Measurements from ENCODE around the gene WDR18. TPM values are rescaled to one million over a fixed set of nuclear protein-coding genes. Genes with fewer than 3 reads are reported as not detected.

Gene WDR18
- total RNA-seq, 1 experiment from 2014 or later = 96.8 TPM

DNA sequence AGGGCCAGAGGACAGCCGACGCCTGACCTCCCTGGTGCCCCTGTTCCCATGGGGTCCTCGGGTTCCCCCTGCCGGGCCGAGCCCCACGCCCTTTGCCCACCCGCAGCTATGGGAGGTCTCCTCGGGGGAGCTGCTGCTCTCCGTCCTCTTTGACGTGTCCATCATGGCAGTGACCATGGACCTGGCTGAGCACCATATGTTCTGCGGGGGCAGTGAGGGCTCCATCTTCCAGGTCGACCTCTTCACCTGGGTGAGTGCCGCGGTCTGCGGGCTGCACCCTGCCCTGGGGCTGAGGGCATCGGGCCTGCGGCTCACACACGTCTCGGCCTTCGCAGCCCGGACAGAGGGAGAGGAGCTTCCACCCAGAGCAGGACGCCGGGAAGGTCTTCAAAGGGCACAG, 6.6 kb downstream of the WDR18 start:
- intact Hi-C loops (cut with micrococcal nuclease; ENCODE audit: unreplicated experiment) = no loop called here
- BruUV-seq (replicated peaks) = no TSS peak

DNA sequence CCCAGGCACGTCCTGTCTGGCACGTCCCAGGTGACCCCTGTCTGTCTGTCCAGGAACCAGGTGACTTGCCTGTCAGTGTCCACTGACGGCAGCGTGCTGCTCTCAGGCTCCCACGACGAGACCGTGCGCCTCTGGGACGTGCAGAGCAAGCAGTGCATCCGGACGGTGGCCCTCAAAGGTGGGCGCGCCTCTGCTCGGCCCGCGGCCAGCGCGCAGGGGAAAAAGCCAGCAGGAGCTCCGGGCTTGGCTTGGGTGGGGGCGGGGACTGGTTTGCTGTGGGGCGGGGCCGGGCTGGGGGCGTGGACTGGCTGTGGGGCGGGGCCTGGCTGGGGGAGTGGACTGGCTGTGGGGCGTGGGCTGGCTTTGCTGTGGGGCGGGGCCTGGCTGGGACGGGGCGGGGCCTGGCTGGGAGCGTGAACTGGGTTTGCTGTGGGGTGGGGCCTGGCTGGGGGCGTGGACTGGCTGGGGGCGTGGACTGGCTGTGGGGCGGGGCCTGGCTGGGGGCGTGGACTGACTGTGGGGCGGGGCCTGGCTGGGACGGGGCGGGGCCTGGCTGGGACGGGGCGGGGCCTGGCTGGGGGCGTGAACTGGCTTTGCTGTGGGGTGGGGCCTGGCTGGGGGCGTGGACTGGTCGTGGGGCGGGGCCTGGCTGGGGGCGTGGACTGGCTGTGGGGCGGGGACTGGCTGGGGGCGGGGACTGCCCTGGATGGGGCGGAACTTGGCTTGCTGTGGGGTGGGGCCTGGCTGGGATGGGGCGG, 7.2 kb downstream of the WDR18 start:
- H3K4me1 Mint-ChIP-seq (ENCODE audit: low read depth, unreplicated experiment) = no peaks in the 10 kb centered on the region
- BruUV-seq (replicated peaks) = no TSS peak
- H3K9me3 Mint-ChIP-seq (ENCODE audit: unreplicated experiment) = no peaks in the 10 kb centered on the region
- no peak overlapping the region for H3K27ac Mint-ChIP-seq (ENCODE audit: unreplicated experiment)
- peaks cover 75% of the 10 kb centered on the region for H3K36me3 Mint-ChIP-seq (ENCODE audit: insufficient read depth, unreplicated experiment)
- peaks cover 38% of the 10 kb centered on the region for H3K4me1 ChIP-seq
- H3K4me3 Mint-ChIP-seq (ENCODE audit: unreplicated experiment) = no peak overlapping the region
- H3K9me3 ChIP-seq = no peaks in the 10 kb centered on the region
- H3K36me3 ChIP-seq (ENCODE audit: control insufficient read depth, insufficient read depth, low read length) = peaks cover 4% of the 10 kb centered on the region
- TF ChIP-seq CTCF (IDR thresholded peaks at IDR 0.05; ENCODE audit: insufficient read depth in 1 of 2, low read depth in 1 of 2, low read length in 1 of 2, severe bottlenecking in 1 of 2, unreplicated experiment in 1 of 2) = no peak
- ChIA-PET CTCF (no interaction called here), POLR2A (no interaction called here)
- no peaks in the 10 kb centered on the region for H3K27me3 Mint-ChIP-seq (ENCODE audit: insufficient read depth, unreplicated experiment)
- H3K27me3 ChIP-seq (replicated peaks; ENCODE audit: control insufficient read depth, insufficient read depth, low read length) = no peaks in the 10 kb centered on the region
- no peak overlapping the region for H3K4me3 ChIP-seq (ENCODE audit: low read depth, low read length)
- intact Hi-C loops (cut with micrococcal nuclease; ENCODE audit: unreplicated experiment) = no loop called here
- DNase-seq = peak; percentile 65 to 78

More for the DNA sequence above, 6.6 kb downstream of the WDR18 start:
- DNase-seq = no peak
- Histone ChIP-seq H3K27me3 (replicated peaks; ENCODE audit: control insufficient read depth, insufficient read depth, low read length) (no peaks in the 10 kb centered on the region), H3K36me3 (ENCODE audit: control insufficient read depth, insufficient read depth, low read length) (peaks cover 4% of the 10 kb centered on the region), H3K9me3 (no peaks in the 10 kb centered on the region), H3K4me3 (ENCODE audit: low read depth, low read length) (no peak overlapping the region), H3K4me1 (peaks cover 32% of the 10 kb centered on the region)
- no peak overlapping the region for H3K27ac Mint-ChIP-seq (ENCODE audit: unreplicated experiment)
- CTCF ChIA-PET = no interaction called here
- no peaks in the 10 kb centered on the region for H3K9me3 Mint-ChIP-seq (ENCODE audit: unreplicated experiment)
- no peaks in the 10 kb centered on the region for H3K27me3 Mint-ChIP-seq (ENCODE audit: insufficient read depth, unreplicated experiment)
- POLR2A ChIA-PET = no interaction called here
- peaks cover 69% of the 10 kb centered on the region for H3K36me3 Mint-ChIP-seq (ENCODE audit: insufficient read depth, unreplicated experiment)
- no peak for TF ChIP-seq CTCF (IDR thresholded peaks at IDR 0.05; ENCODE audit: insufficient read depth in 1 of 2, low read depth in 1 of 2, low read length in 1 of 2, severe bottlenecking in 1 of 2, unreplicated experiment in 1 of 2)
- H3K4me3 Mint-ChIP-seq (ENCODE audit: unreplicated experiment) = no peak overlapping the region
- H3K4me1 Mint-ChIP-seq (ENCODE audit: low read depth, unreplicated experiment) = no peaks in the 10 kb centered on the region

DNA sequence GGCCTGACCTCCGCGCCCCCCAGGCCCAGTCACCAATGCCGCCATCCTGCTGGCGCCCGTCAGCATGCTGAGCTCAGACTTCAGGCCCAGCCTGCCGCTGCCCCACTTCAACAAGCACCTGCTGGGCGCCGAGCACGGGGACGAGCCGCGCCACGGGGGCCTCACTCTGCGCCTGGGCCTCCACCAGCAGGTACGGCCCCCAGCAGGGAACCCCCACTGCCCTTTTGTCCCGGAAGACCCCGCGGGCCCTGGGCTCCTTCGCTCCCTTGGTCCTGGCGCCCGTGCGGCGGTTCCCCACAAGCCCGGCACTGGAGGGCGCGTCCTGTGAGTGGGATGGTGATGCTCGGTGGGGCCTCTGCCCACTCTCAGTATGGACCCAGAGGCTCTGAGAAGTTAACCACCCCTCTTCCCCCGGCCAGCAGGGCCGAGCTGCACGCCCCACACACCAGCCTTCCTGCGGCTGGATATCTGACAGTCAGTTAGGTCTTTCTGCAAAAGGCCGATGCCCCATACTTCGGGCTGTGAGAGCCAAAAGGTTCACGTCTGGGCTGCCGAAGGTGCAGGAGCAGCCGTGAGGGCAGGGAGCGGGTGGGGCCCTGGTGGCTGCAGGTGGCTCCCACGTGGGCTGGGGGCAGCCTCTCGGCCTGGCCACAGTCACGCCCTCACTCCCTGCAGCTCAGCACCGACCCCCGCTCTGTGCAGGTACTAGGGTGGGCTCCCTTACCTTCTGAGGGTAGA, 8.0 kb downstream of the WDR18 start:
- ChIA-PET CTCF (no interaction called here), POLR2A (no interaction called here)
- BruUV-seq (replicated peaks) = no TSS peak
- no peak for DNase-seq
- peaks cover 42% of the 10 kb centered on the region for H3K4me1 ChIP-seq
- Mint-ChIP-seq H3K4me3 (ENCODE audit: unreplicated experiment) (no peak overlapping the region), H3K36me3 (ENCODE audit: insufficient read depth, unreplicated experiment) (peaks cover 75% of the 10 kb centered on the region), H3K4me1 (ENCODE audit: low read depth, unreplicated experiment) (no peaks in the 10 kb centered on the region), H3K27me3 (ENCODE audit: insufficient read depth, unreplicated experiment) (no peaks in the 10 kb centered on the region), H3K9me3 (ENCODE audit: unreplicated experiment) (no peaks in the 10 kb centered on the region), H3K27ac (ENCODE audit: unreplicated experiment) (no peak overlapping the region)
- H3K36me3 ChIP-seq (ENCODE audit: control insufficient read depth, insufficient read depth, low read length) = peaks cover 3% of the 10 kb centered on the region
- H3K4me3 ChIP-seq (ENCODE audit: low read depth, low read length) = no peak overlapping the region
- intact Hi-C loops (cut with micrococcal nuclease; ENCODE audit: unreplicated experiment) = no loop called here
- no peaks in the 10 kb centered on the region for H3K9me3 ChIP-seq
- no peak for TF ChIP-seq CTCF (IDR thresholded peaks at IDR 0.05; ENCODE audit: insufficient read depth in 1 of 2, low read depth in 1 of 2, low read length in 1 of 2, severe bottlenecking in 1 of 2, unreplicated experiment in 1 of 2)
- no peaks in the 10 kb centered on the region for H3K27me3 ChIP-seq (replicated peaks; ENCODE audit: control insufficient read depth, insufficient read depth, low read length)
